COLO668 (cell line): ENCODE data around the gene MIDN.

Source experiments
- DNase-seq: peaks from one replicate; lab custom pipeline; 2025; ENCODE audit not compliant: unreplicated experiment; lab: John Stamatoyannopoulos, UW

MIDN gene

DNA sequence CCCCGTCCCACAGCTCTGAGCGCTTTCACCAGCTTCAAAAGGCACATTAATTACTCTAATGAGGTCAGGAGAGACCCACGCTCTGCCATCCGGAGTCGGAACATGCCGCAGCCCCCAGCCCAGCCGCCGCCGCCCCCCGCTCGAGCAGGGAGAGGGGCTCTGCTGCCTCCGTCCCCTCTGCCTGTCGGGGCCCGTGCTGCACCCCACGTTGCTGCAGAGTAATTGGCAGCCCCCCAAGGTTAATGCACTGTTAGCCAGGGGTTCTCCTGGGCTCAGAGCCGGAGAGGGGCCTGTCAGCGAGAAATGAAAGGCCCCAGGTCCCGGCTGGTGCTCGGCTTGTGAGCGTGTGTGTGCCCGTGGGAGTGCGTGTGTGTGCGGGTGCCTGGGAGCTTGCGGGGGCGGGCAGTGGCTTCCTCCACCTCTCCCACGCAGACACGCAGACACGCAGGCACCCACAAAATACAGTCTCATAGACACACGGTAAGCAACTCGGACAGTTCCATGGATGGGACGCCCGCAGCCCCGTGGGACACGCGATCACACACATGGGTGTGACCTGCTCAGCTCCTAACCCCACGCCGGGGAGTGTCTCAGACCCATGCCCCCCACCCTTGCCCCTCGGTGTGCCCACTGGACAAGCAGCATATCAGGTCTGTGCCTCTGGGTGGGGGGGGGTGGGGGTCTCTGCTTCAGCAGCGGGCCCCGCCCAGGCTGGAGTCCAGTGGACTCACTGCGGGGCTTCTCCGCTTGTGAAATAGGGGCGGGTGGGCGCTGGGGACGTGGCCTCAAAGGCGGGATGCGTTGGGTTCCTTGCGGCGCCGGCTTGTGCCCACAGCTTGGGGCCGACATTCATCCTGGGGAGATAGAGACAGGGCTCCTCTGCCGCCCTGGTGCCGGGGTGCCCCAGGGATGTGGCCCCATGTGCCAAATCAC, 32.5 kb downstream of the MIDN start:
- no peak for DNase-seq

DNA sequence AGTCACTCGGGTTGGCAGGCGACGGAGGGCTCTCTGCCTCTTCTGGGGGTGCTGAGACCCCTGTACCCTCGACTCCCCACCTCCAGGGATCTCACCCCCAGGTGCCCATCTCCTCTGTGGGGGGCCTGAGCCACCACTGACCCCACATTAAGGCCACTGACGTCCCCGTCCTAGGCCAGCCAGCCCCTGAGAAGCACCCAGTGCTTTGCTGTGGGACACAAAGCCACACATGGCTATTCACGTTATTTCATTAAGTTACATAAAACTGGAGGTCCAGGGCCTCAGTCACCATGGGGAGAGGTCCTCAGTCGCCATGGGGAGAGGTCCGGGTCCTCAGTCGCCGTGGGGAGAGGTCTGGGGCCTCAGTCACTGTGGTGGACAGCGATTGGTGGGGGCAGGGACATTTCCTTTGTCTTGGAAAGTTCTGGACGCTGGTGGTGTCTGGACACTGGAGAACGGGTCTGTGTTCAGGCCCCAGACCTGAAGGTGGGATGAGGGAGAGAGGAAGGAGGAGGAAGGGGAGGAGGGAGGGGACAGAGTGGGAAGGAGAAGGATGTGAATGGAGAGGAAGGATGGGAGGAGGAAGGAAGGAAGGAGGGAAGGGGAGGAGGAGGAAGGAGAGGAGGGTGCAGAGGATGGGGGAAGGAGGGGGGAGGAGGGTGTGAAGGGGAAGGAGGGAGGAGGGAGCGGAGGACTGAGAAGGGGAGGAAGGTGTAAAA, 33.3 kb downstream of the MIDN start:
- no peak for DNase-seq

DNA sequence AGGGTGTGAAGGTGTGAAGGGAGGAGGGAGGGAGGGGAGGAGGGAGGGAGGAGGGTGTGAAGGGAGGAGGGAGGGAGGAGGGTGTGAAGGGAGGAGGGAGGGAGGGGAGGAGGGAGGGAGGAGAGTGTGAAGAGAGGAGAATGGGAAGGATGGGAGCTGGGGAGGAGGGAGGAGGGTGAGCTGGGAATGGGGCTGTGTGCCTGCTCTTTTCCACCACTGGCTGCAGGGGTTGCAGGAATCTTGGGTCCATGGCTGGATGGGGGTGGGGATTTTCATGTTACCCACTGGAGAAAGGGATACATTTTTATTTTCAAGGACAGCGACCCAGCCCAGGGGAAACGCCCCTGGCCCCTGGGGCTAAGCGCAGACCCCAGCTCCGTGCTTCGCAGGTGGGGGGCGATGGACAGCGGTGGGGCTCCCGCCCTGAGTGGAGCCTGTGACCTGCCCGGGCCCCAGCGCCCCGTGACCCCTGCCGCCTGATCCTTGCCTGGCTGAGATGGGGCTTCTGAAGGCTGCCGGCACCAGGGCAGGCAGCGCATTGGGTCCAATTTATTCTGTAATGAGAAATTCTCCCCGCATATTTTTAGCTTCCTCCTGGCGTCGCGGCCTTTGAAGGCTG, 34.3 kb downstream of the MIDN start:
- DNase-seq = no peak

- DNase-seq = no peak
These were observed 35.0 kb downstream of the MIDN start for GRCh38 chr19:1283207-1283916.

DNA sequence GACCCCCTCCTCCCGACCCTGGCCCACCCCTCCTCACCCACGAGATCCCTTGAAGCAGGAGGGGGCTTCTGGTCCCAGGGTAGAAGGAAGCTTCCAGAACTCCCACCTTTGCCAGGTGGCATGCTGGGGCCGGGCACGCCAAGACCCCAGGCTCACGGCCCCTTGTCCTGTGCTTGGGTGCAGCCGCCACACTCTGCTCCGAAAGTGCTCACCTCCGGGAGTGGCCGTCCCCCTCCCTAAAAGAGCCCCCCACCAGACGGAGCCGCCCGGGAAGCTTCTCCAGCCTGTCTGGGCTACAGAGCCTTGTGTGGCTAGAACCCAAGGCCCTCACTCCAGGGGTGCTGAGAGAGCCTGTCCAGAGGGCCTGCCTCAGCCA, 35.5 kb downstream of the MIDN start:
- no peak for DNase-seq

- no peak for DNase-seq
These were observed 36.1 kb downstream of the MIDN start for GRCh38 chr19:1284293-1284978.

DNA sequence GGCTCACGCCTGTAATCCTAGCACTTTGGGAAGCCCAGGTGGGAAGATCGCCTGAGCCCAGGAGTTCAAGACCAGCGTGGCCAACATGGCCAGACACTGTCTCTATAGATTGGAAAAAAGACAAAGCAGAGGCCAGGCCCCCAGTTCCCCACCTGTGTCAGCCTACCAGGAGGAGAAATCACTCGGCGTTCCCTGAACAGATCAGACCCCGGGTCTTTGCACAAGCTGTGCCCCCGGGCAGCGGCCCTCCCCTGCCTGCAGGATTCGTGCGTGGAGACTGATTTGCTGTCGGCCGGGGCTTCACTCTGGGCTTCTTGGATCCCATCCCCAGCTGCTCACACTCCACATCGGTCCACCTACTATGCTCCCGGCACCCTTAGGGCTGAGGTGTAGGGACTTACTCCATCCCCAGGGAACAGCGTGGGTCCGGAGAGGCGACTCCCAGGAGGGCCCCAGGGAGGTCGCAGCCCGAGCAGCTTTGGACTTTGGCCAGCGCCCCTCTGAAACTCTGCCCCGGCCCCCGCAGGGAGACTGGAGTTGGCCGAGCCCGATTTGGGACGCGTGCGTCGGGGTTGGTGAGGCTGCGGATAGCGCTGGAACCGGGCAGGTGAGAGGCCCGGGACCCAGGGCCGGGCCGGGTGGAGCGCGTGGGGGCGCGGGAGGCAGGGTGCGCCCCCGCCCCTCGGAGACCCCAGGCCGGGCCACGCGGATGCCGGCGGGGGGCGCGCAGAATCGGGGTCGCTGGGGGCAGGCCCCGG, 36.8 kb downstream of the MIDN start:
- no peak for DNase-seq

GRCh38 chr19:1285737-1286360, 37.5 kb downstream of the MIDN start, which contains the start of gene EFNA2:
Gene EFNA2 (plus strand): TSS chr19:1285873. CDS start chr19:1286169, 296 bp downstream.
- DNase-seq = peak; percentile 20

DNA sequence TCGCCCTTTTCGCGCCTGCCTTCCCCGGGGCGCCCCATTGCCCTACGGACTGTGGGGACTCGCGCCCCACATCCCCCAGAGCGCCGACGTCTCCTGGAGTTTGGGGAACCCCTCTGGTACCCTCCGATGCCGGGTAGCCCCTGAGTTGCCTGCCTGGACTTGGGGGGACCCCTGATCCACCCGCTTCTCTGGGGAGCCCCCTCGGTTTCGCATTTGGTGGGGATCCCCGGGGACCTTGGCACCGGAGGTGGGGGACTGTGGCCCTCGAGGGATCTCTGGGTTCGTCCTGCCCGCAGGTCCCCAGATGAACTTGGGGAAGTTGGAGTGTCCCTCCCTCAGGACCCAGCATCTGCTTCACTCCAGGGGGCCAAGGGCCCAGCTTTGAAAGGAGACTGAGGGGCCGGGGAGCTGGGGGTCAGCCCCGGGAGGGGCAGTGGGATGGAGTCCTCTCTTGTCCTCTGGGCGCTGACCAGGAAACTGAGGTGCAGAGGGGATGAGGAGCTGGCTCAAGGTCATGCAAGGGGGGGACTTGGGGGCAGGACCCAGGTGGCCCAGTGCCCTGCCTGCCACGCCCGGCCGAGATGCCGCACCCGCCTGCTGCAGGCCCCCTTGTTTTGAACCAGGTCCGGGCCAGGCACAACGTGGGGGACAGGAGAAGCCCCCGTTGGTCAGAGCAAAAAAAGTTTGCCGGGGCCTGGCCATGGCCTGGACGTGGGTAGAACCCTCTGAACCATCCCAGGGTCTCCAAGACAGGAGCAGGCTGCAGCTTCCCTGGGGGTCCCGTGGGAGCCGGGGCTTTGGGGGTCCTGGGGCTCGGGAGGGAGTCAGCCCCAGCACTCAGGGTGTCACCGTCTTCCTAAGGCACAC, 38.3 kb downstream of the MIDN start:
- DNase-seq = no peak

DNA sequence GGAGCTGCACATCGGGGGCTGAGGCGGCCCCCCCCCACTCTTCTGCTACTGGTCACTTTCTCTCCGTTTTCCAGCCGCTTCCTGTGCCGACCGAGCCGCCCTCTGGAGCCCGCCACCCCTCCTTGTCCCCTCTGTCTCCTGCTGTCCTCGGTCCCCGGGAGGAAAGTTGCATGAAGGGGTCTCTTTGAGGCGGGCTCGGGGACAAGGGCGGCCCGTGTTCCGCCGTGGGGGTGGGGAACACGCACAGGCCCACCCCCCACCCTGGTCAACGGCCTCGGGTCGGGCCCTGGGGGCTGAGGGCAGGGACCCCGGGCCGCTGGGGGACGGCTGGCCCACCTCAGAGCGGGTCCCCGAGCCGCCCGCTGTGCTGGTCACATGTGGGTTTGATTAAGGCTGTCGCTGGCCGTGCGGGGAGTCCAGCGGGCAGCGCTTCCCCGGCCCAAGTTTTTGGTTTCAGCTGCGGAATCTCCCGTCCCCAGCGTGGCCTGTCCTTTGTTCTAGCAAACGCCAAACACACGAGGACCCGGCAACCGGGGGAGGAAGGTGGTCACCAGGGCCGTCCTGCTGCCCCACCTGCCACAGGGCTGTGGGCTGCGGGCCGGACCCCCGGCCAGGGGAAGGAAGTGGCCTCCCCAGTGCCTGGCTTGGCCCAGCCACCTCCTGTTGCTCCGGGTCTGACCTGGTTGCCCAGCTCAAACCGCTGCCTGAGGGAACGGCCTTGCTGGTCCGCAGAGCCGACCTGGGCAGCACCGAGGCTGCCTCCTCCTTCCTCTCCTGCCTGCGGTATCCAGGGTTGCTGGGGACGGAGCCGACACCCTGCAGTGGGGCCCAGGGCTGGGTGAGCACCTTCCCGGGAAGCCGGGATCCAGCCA, 39.2 kb downstream of the MIDN start:
- peak; percentile 23 for DNase-seq

DNA sequence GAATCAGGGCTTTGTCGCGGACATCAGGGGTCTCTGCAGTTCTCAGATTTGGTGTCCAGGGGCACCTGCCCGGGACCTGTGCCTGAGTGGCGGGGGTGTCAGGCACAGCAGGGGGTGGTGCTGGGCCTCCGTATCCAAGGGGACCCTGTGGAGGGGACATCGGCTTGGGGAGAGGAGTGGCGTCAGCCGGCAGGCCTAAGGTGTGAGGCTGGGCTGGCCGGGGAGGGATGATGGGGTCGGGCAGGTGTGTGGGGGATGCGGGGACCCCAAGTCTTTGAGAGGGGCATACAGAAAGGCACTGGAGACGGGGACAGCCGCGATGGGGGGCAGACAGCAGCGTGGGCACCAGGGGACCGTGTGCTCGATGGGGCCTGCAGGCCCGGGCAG, 39.8 kb downstream of the MIDN start:
- no peak for DNase-seq

DNA sequence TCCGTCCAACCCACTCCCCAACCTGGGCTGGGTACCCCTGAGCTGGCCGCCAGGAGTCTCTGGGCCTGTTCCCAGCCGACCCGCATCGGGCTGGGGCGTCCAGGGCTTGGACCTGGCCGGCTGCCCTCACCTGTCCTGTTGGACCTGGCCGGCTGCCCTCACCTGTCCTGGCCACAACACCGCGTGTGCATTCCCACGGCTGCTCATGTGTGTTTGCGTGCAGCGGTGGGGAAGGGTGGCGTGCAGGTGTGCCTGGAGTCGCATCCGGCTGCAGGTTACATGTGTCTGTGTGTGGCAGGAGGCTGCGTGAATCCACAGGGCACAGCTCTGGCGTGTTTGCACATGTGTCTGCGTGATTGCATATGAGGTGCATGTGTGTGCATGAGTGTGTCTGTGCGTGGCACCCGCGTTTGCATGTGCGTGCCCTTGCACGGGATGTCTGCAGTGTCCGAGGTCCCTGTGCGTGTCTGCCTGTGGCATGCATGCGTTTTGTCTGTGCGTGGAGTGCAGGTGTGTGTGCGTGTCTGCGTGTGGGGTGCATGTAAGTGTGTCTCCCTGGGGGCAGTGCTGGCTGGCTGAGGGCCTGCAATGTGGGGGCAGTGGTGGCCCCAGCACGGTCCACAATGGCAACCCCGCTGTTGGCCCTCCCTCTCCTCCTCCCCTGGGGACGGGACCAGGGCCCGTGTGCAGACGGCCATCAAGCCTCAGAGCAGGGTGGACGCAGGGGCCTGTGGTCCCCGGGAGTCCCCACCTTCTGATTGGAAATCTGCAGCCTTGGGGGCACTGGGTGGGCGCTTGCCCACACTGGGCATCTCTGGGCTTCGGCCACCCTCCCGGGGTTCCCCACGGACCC, 40.7 kb downstream of the MIDN start:
- DNase-seq = no peak

- no peak for DNase-seq
These were observed 41.3 kb downstream of the MIDN start for GRCh38 chr19:1289686-1290025.

GRCh38 chr19:1290196-1290702, 41.9 kb downstream of the MIDN start:
- DNase-seq = no peak

DNA sequence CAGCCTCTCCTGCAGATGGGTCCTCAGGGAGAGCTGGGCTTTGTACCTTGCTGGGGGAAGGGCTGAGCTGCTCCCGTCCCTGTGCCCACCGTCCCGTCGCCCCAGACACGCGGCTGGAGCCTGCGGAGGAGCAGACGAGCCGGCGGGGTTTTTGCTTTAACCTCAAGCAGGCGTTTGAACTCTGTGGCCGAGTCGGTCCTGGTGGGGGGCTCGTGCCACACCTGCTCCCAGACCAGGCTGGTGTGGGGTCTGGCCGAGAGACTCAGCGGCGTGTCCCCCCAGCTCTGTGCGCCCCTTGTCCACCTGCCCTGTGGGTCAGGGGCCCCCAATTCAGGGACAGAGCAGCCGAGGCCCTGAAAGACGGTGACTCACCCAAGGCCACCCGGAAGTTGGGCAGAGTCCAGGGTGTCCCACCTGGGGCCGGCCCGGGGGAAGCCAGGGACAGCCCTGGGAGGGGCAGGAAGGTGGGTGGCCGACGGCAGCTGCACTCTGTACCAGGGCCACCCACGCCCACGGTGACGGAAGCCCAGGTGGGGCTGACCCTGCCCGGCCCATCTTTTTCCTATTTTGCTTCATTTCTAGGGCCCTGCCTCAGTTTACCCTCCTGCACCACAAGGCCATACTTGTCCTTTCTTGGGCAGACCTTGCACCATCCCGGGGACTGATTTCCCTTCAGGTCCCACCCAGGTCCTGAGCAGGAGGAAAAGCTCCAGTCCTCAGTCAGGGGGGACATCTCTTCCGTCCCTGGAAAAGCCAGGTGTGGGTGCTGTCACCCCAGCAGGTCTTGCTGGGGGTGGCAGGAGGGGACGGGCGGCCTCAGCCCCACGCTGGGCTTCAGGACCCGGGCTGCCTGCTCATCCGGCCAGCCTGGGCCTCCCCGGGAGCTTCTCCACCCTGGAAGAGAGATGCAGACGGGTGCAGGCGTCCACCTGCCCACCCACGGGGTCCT, 42.6 kb downstream of the MIDN start:
- DNase-seq = no peak
